Tibial nerve (tissue), 4 donors: ENCODE measurements around the gene PHKB. TPM values are rescaled to one million over a fixed set of nuclear protein-coding genes. Genes with fewer than 3 reads are reported as not detected.

Experiments used
- DNase-seq, 2 donors: peaks; one replicate each; pipeline ENCODE4 v3.0.0-alpha.2; 2019; ENCODE audit warnings: low spot score in 2 of 2
- H3K27ac ChIP-seq, 4 donors: fragments of 200-600 bp; sonication (generic) in 3 of 4; one replicate each; pipeline ENCODE4 v1.5.1; 2017 to 2019; ENCODE audit warnings: mild to moderate bottlenecking in 1 of 4
- H3K27me3 ChIP-seq, 2 donors: fragments of 200-600 bp; sonication (generic) in 1 of 2; one replicate each; pipeline versions ENCODE4 v1.5.1 to v1.6.0; 2017 to 2019
- H3K36me3 ChIP-seq, 3 donors: fragments of 200-600 bp; sonication (generic); one replicate each; pipeline ENCODE4 v1.5.1; 2018 to 2019
- H3K4me1 ChIP-seq, 4 donors: fragments of 200-600 bp; sonication (generic) in 3 of 4; one replicate each; pipeline ENCODE4 v1.5.1; 2017 to 2019
- H3K4me3 ChIP-seq, 4 donors: fragments of 200-600 bp; sonication (generic) in 3 of 4; one replicate each; pipeline ENCODE4 v1.5.1; 2017 to 2019; ENCODE audit warnings: mild to moderate bottlenecking in 1 of 4, moderate library complexity in 1 of 4
- H3K9me3 ChIP-seq, 4 donors: fragments of 200-600 bp; sonication (generic) in 3 of 4; one replicate each; pipeline ENCODE4 v1.5.1; 2017 to 2019
- EP300 ChIP-seq, 2 donors: sonication (generic); formaldehyde crosslinking; IDR thresholded peaks; one replicate each; pipeline ENCODE4 v1.6.1; 2017; ENCODE audit warnings: antibody characterized with exemption in 2 of 2, mild to moderate bottlenecking in 1 of 2
- POLR2A ChIP-seq, 2 donors: fragments of 450-650 bp; IDR thresholded peaks; one replicate each; pipeline ENCODE4 v1.6.1; 2017; ENCODE audit warnings: antibody characterized with exemption in 2 of 2, mild to moderate bottlenecking in 2 of 2, moderate library complexity in 2 of 2
- WGBS, 2 donors: methylation state at CpG; one replicate each; pipeline ENCODE4 v1.1.5; 2018; 5-methylcytosine and 5-hydroxymethylcytosine counted together
- total RNA-seq, 4 donors: library from RNA; depleted of rRNA; stranded (reverse); fragments of >200 nt; gene quantifications; one replicate each; pipeline ENCODE4 v1.1.0, GENCODE V29; 2016
- TF ChIP-seq, protein P1 (sequence below), 5 experiments: fragments of 200-600 bp in 3 of 5; fragments of 450-650 bp in 2 of 5; sonication (generic) in 3 of 5; IDR thresholded peaks; one replicate each; pipeline ENCODE4 v1.5.1; 2016 to 2019; ENCODE audit warnings: antibody characterized with exemption in 5 of 5, mild to moderate bottlenecking in 3 of 5, moderate library complexity in 2 of 5

Gene PHKB
- total RNA-seq, 4 donors from 2014 or later, result 80.1 to 93.7 (median 82.4) TPM

GRCh38 chr16:47721006-47721637 is 260.0 kb downstream of the PHKB start:
- TF ChIP-seq, protein P1, sequence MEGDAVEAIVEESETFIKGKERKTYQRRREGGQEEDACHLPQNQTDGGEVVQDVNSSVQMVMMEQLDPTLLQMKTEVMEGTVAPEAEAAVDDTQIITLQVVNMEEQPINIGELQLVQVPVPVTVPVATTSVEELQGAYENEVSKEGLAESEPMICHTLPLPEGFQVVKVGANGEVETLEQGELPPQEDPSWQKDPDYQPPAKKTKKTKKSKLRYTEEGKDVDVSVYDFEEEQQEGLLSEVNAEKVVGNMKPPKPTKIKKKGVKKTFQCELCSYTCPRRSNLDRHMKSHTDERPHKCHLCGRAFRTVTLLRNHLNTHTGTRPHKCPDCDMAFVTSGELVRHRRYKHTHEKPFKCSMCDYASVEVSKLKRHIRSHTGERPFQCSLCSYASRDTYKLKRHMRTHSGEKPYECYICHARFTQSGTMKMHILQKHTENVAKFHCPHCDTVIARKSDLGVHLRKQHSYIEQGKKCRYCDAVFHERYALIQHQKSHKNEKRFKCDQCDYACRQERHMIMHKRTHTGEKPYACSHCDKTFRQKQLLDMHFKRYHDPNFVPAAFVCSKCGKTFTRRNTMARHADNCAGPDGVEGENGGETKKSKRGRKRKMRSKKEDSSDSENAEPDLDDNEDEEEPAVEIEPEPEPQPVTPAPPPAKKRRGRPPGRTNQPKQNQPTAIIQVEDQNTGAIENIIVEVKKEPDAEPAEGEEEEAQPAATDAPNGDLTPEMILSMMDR (IDR thresholded peaks at IDR 0.05), result no peak
- TF ChIP-seq EP300 (IDR thresholded peaks at IDR 0.05), result no peak
- TF ChIP-seq POLR2A (IDR thresholded peaks at IDR 0.05), result no peak
- H3K27me3 ChIP-seq, result no peaks in the 10 kb centered on the region
- no peaks in the 10 kb centered on the region for H3K9me3 ChIP-seq
- no peak overlapping the region for H3K4me3 ChIP-seq
- H3K27ac ChIP-seq, result no peak overlapping the region
- no peak for DNase-seq
- H3K4me1 ChIP-seq, result no peaks in the 10 kb centered on the region
- 84 to 89% methylated on average over 5 of the region's 5 CpGs for WGBS, 2 donors
- H3K36me3 ChIP-seq, result no peaks in the 10 kb centered on the region

- no peaks in the 10 kb centered on the region for H3K4me1 ChIP-seq
- H3K9me3 ChIP-seq, result no peaks in the 10 kb centered on the region
- 75 to 78% methylated on average over 4 of the region's 4 CpGs for WGBS, 2 donors
- H3K27ac ChIP-seq, result no peak overlapping the region
- H3K27me3 ChIP-seq, result no peaks in the 10 kb centered on the region
- no peak for DNase-seq
- no peak overlapping the region for H3K4me3 ChIP-seq
- TF ChIP-seq EP300 (IDR thresholded peaks at IDR 0.05) (no peak), POLR2A (IDR thresholded peaks at IDR 0.05) (no peak)
- TF ChIP-seq, protein P1 (IDR thresholded peaks at IDR 0.05), result no peak
- H3K36me3 ChIP-seq, result no peaks in the 10 kb centered on the region
Observed at GRCh38 chr16:47722046-47722445, 260.9 kb downstream of the PHKB start.

DNA sequence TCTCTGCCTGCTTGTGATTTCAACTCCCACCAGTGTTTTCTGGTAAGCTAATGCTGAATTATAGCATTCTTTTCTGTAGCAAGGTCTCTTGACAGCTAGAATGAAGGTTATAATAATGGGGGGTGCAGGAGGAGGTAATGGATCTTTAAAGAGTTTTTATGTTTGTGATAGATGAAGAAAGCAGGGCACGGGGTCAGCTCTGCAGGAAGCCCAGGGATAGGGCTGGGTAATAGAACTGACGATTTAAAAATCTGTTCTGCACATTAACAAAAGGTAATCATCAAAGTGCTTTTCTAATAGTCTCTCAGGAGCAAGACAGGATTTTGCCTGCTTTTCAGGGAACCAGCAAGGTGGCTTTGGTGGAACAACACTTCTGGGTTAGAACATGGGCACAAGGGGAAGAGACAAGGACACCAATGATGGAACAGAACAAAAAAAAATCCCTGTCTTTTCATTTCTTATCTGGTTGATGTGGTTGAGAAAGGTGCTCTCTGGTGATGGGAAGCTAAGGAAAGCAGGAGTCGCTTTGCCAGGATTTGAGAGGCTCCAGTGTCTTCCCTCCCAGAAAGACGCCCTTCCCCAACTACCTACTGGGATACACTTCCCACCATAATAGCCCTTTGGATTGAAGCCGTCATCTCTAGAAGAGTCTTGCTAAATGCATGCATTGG is 263.1 kb downstream of the PHKB start:
- Histone ChIP-seq H3K27me3 (no peaks in the 10 kb centered on the region), H3K9me3 (no peaks in the 10 kb centered on the region), H3K36me3 (no peaks in the 10 kb centered on the region), H3K27ac (no peak overlapping the region), H3K4me3 (no peak overlapping the region), H3K4me1 (no peaks in the 10 kb centered on the region)
- DNase-seq, result no peak
- TF ChIP-seq EP300 (IDR thresholded peaks at IDR 0.05) (no peak), POLR2A (IDR thresholded peaks at IDR 0.05) (no peak)
- TF ChIP-seq, protein P1 (IDR thresholded peaks at IDR 0.05), result no peak
- 72 to 74% methylated on average over 5 of the region's 5 CpGs for WGBS, 2 donors

DNA sequence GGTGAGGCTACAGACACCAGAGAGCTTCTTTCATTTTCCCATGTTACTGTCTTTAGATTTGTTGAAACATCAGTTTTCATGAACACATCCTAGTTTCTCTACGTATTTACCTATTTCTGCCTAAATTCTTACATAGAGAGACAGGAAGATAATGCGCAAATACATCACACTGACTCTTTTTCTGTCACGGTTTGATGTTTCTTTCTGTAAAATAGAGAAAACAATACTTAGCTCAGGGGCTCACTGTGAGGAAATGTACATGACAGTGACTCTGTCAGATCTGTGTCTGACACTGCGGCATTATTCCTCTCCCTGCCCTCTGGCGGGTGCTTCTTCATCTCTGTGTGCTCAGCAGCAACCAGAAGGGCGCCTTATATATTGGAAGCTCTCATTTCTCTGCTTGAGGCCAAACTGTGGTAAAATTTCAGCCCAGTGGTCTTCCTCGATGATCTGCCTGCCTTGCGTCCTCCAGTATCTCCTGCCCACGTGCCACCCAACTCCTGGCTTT is 264.1 kb downstream of the PHKB start:
- Histone ChIP-seq H3K27ac (no peak overlapping the region), H3K27me3 (no peaks in the 10 kb centered on the region), H3K4me1 (no peaks in the 10 kb centered on the region), H3K36me3 (no peaks in the 10 kb centered on the region), H3K4me3 (no peak overlapping the region), H3K9me3 (no peaks in the 10 kb centered on the region)
- TF ChIP-seq POLR2A (IDR thresholded peaks at IDR 0.05) (no peak), EP300 (IDR thresholded peaks at IDR 0.05) (no peak)
- TF ChIP-seq, protein P1 (IDR thresholded peaks at IDR 0.05), result no peak
- DNase-seq, result no peak
- 85 to 87% methylated on average over 9 of the region's 9 CpGs for WGBS, 2 donors

DNA sequence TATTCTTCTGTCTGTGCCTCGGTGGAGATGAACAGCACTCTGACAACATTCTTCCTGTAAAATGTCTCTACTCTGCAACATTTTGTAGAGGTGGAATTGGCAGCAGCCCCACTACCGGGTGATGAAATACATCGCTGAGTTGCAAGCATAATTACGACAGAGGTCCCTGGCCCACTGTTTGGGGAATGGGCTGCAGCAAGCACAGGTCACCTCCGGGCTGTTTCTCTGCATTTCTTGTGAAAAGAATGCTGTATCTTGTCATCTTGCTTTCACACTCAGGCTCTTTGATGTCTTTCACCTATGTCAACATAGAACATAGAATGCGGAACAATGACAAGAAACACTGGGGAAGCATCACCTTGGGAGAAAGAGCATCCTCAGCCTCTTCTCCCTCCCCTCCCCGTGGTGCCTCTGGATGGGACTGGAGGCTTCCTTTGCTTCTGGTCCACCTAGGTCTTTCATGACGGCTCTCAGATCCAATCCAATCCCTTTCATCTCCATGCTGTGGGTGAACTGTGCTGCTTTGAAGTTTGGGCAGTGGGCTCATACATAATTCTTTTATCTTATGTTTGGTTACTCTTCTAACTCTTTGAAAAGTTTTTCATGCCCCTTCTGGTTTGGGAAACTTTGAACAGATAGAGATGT is 265.0 kb downstream of the PHKB start:
- 74 to 83% methylated on average over 8 of the region's 8 CpGs for WGBS, 2 donors
- no peak overlapping the region for H3K4me3 ChIP-seq
- H3K36me3 ChIP-seq, result no peaks in the 10 kb centered on the region
- H3K27ac ChIP-seq, result no peak overlapping the region
- TF ChIP-seq EP300 (IDR thresholded peaks at IDR 0.05), result no peak
- TF ChIP-seq POLR2A (IDR thresholded peaks at IDR 0.05), result no peak
- TF ChIP-seq, protein P1 (IDR thresholded peaks at IDR 0.05), result no peak
- H3K9me3 ChIP-seq, result no peaks in the 10 kb centered on the region
- H3K4me1 ChIP-seq, result no peaks in the 10 kb centered on the region
- H3K27me3 ChIP-seq, result no peaks in the 10 kb centered on the region
- no peak for DNase-seq
